Stimulated activated CD8-positive, alpha-beta memory T cell treated with anti-CD3 and anti-CD28 coated beads, Interleukin-15, amount 100 ng/mL, for 24 hours (primary cell): ENCODE measurements around the gene SAPCD1.

ENCODE experiments used
- DNase-seq: peaks from one replicate; pipeline ENCODE4 v3.0.0-alpha.2; 2020; ENCODE audit warnings: low read depth

SAPCD1 gene

GRCh38 chr6:31762356-31762755 lies at the start of gene SAPCD1:
TSS of gene SAPCD1 (plus strand) at chr6:31762656. CDS start at chr6:31763055, 399 bp downstream.
- DNase-seq: no peak

- DNase-seq: no peak
Measured at GRCh38 chr6:31713465-31713864, 49.0 kb upstream of the SAPCD1 start.

GRCh38 chr6:31713991-31714684 lies 48.3 kb upstream of the SAPCD1 start:
- DNase-seq: no peak

- DNase-seq: no peak
Measured at GRCh38 chr6:31715022-31715958, 47.2 kb upstream of the SAPCD1 start, which contains the start of gene LY6G6D. TSS of gene LY6G6D (plus strand) at chr6:31715348. CDS start at chr6:31715356, 8 bp downstream.

GRCh38 chr6:31717499-31718222 lies 44.8 kb upstream of the SAPCD1 start:
- DNase-seq: no peak

- no peak for DNase-seq
Measured at GRCh38 chr6:31718265-31718664, 44.2 kb upstream of the SAPCD1 start.

GRCh38 chr6:31719001-31719400 lies 43.5 kb upstream of the SAPCD1 start:
- DNase-seq: no peak

- DNase-seq: no peak
Measured at GRCh38 chr6:31720196-31720770, 42.2 kb upstream of the SAPCD1 start.

- no peak for DNase-seq
Measured at GRCh38 chr6:31721351-31722020, 41.0 kb upstream of the SAPCD1 start, which contains the start of gene LY6G6C. TSS of gene LY6G6C (minus strand) at chr6:31721746. CDS start at chr6:31721679, 67 bp downstream.

GRCh38 chr6:31722173-31722572 lies 40.3 kb upstream of the SAPCD1 start:
- no peak for DNase-seq

GRCh38 chr6:31723245-31723979 lies 39.0 kb upstream of the SAPCD1 start, which contains the start of gene MPIG6B:
TSS of gene MPIG6B (plus strand) at chr6:31723373. CDS start at chr6:31723384, 11 bp downstream.
- DNase-seq: no peak

- DNase-seq: no peak
Measured at GRCh38 chr6:31723980-31724691, 38.3 kb upstream of the SAPCD1 start.

GRCh38 chr6:31725502-31726350 lies 36.7 kb upstream of the SAPCD1 start:
- DNase-seq: no peak

GRCh38 chr6:31727034-31727716 lies 35.3 kb upstream of the SAPCD1 start:
- no peak for DNase-seq

- DNase-seq: no peak
Measured at GRCh38 chr6:31727717-31728671, 34.5 kb upstream of the SAPCD1 start.

- no peak for DNase-seq
Measured at GRCh38 chr6:31728767-31729514, 33.5 kb upstream of the SAPCD1 start, which contains the start of gene DDAH2. TSS of gene DDAH2 (minus strand) at chr6:31729299. CDS start at chr6:31729161, 138 bp downstream.
